ENCODE data around the gene LRRC49. TPM values are rescaled to one million over a fixed set of nuclear protein-coding genes. Genes with fewer than 3 reads are reported as not detected.

Gene LRRC49
- total RNA-seq, 1 experiment from 2014 or later: 6.2 TPM

GRCh38 chr15:70866982-70867641, 25.5 kb upstream of the LRRC49 start:
- Histone ChIP-seq H3K4me2 (no peak overlapping the region), H3K36me3 (ENCODE audit: low read depth) (no peaks in the 10 kb centered on the region), H2AFZ (no peak overlapping the region), H3K9me2 (ENCODE audit: insufficient read depth) (no peaks in the 10 kb centered on the region), H3K27me3 (ENCODE audit: insufficient read depth, low read depth) (no peaks in the 10 kb centered on the region), H3K79me2 (ENCODE audit: low read depth) (no peaks in the 10 kb centered on the region), H3K27ac (no peak overlapping the region), H3K4me3 (no peak overlapping the region), H3F3A (ENCODE audit: insufficient read depth, low read depth) (peaks cover 17% of the 10 kb centered on the region; the same call in 1 of the 2 replicates), H3K9me3 (ENCODE audit: insufficient read depth, low read depth) (no peaks in the 10 kb centered on the region), H3K4me1 (replicated peaks; ENCODE audit: insufficient read depth) (peaks cover 15% of the 10 kb centered on the region), H4K20me1 (ENCODE audit: insufficient read depth) (no peaks in the 10 kb centered on the region)
- intact Hi-C loops (cut with micrococcal nuclease; ENCODE audit: unreplicated experiment): no loop called here
- ChIA-PET CTCF (no interaction called here), POLR2A (ENCODE audit: unreplicated experiment) (no interaction called here)
- TF ChIP-seq EZH2 (IDR thresholded peaks at IDR 0.05; ENCODE audit: low read depth) (no peak), CTCF (conservative IDR thresholded peaks at IDR 0.05) (no peak)
- no TSS peak for BruUV-seq (replicated peaks)
- DNase-seq: no peak

GRCh38 chr15:70867911-70868467, 24.6 kb upstream of the LRRC49 start:
- Histone ChIP-seq H3K27me3 (ENCODE audit: insufficient read depth, low read depth) (no peaks in the 10 kb centered on the region), H3K4me2 (no peak overlapping the region), H4K20me1 (ENCODE audit: insufficient read depth) (no peaks in the 10 kb centered on the region), H3K79me2 (ENCODE audit: low read depth) (no peaks in the 10 kb centered on the region), H3K4me3 (no peak overlapping the region), H3K27ac (no peak overlapping the region), H3K9me2 (ENCODE audit: insufficient read depth) (no peaks in the 10 kb centered on the region), H3K9me3 (ENCODE audit: insufficient read depth, low read depth) (no peaks in the 10 kb centered on the region), H3K4me1 (replicated peaks; ENCODE audit: insufficient read depth) (peaks cover 11% of the 10 kb centered on the region), H3K36me3 (ENCODE audit: low read depth) (no peaks in the 10 kb centered on the region), H3F3A (ENCODE audit: insufficient read depth, low read depth) (peaks cover 13% of the 10 kb centered on the region; the same call in 1 of the 2 replicates), H2AFZ (no peak overlapping the region)
- DNase-seq: no peak
- intact Hi-C loops (cut with micrococcal nuclease; ENCODE audit: unreplicated experiment): no loop called here
- ChIA-PET CTCF (no interaction called here), POLR2A (ENCODE audit: unreplicated experiment) (no interaction called here)
- TF ChIP-seq EZH2 (IDR thresholded peaks at IDR 0.05; ENCODE audit: low read depth) (no peak), CTCF (conservative IDR thresholded peaks at IDR 0.05) (no peak)
- BruUV-seq (replicated peaks): no TSS peak

GRCh38 chr15:70869346-70869745, 23.3 kb upstream of the LRRC49 start:
- H3K9me3 ChIP-seq (ENCODE audit: insufficient read depth, low read depth): no peaks in the 10 kb centered on the region
- ChIA-PET POLR2A (ENCODE audit: unreplicated experiment) (no interaction called here), CTCF (interaction anchor here (0.6 kb wide), 1 partner anchor 61 kb away, joined by 5 read pairs; no protein-coding TSS in a partner anchor)
- H3K36me3 ChIP-seq (ENCODE audit: low read depth): no peaks in the 10 kb centered on the region
- BruUV-seq (replicated peaks): no TSS peak
- intact Hi-C loops (cut with micrococcal nuclease; ENCODE audit: unreplicated experiment): no loop called here
- H3K9me2 ChIP-seq (ENCODE audit: insufficient read depth): no peaks in the 10 kb centered on the region
- H3F3A ChIP-seq (ENCODE audit: insufficient read depth, low read depth): no peaks in the 10 kb centered on the region
- H4K20me1 ChIP-seq (ENCODE audit: insufficient read depth): no peaks in the 10 kb centered on the region
- DNase-seq: no peak
- H3K4me3 ChIP-seq: no peak overlapping the region
- H2AFZ ChIP-seq: no peak overlapping the region
- H3K79me2 ChIP-seq (ENCODE audit: low read depth): no peaks in the 10 kb centered on the region
- no peak overlapping the region for H3K27ac ChIP-seq
- H3K4me1 ChIP-seq (replicated peaks; ENCODE audit: insufficient read depth): no peaks in the 10 kb centered on the region; the same call in 1 of the 2 replicates
- H3K4me2 ChIP-seq: no peak overlapping the region
- no peak for TF ChIP-seq EZH2 (IDR thresholded peaks at IDR 0.05; ENCODE audit: low read depth)
- no peak for TF ChIP-seq CTCF (conservative IDR thresholded peaks at IDR 0.05)
- H3K27me3 ChIP-seq (ENCODE audit: insufficient read depth, low read depth): no peaks in the 10 kb centered on the region
